ENCODE measurements around the gene CELF2.

Gene CELF2

GRCh38 chr10:11236234-11236633, 218.6 kb downstream of the CELF2 start:
- peaks cover 57% of the 10 kb centered on the region for H3K27me3 ChIP-seq (ENCODE audit: control insufficient read depth, low read length)
- no peaks in the 10 kb centered on the region for H3F3A ChIP-seq (ENCODE audit: control insufficient read depth, insufficient read depth)
- H3K4me2 ChIP-seq (ENCODE audit: low read length), result no peak overlapping the region

GRCh38 chr10:11237571-11237970, 219.9 kb downstream of the CELF2 start:
- no peak overlapping the region for H3K4me2 ChIP-seq (ENCODE audit: low read length)
- H4K20me1 ChIP-seq (ENCODE audit: control insufficient read depth, insufficient read depth, low read depth, low read length), result no peaks in the 10 kb centered on the region
- no peaks in the 10 kb centered on the region for H3K36me3 ChIP-seq (ENCODE audit: control insufficient read depth, low read length)
- H3K79me2 ChIP-seq (ENCODE audit: control insufficient read depth, low read length), result no peaks in the 10 kb centered on the region
- H3F3A ChIP-seq (ENCODE audit: control insufficient read depth, insufficient read depth), result no peaks in the 10 kb centered on the region
- no peaks in the 10 kb centered on the region for H3K9me2 ChIP-seq (replicated peaks; ENCODE audit: control insufficient read depth, low read length)
- H3K27ac ChIP-seq (ENCODE audit: low read depth, low read length), result no peak overlapping the region
- H3K27me3 ChIP-seq (ENCODE audit: control insufficient read depth, low read length), result peaks cover 63% of the 10 kb centered on the region
- peaks cover 8% of the 10 kb centered on the region for H3K4me1 ChIP-seq (ENCODE audit: control insufficient read depth, low read length)
- no peaks in the 10 kb centered on the region for H3K9me3 ChIP-seq (ENCODE audit: control insufficient read depth, insufficient read depth, low read length)
- no peak for TF ChIP-seq EZH2phosphoT487 (IDR thresholded peaks at IDR 0.05; ENCODE audit: borderline replicate concordance, low read length)
- no peak for TF ChIP-seq CTCF (IDR thresholded peaks at IDR 0.05; ENCODE audit: low read depth, low read length, poor library complexity, severe bottlenecking)
- H3K4me3 ChIP-seq (ENCODE audit: low read length), result no peak overlapping the region

More at GRCh38 chr10:11236234-11236633, 218.6 kb downstream of the CELF2 start:
- Histone ChIP-seq H3K9me2 (replicated peaks; ENCODE audit: control insufficient read depth, low read length) (no peaks in the 10 kb centered on the region), H3K4me3 (ENCODE audit: low read length) (no peak overlapping the region), H3K27ac (ENCODE audit: low read depth, low read length) (no peak overlapping the region), H3K36me3 (ENCODE audit: control insufficient read depth, low read length) (no peaks in the 10 kb centered on the region), H4K20me1 (ENCODE audit: control insufficient read depth, insufficient read depth, low read depth, low read length) (no peaks in the 10 kb centered on the region), H3K9me3 (ENCODE audit: control insufficient read depth, insufficient read depth, low read length) (no peaks in the 10 kb centered on the region), H3K79me2 (ENCODE audit: control insufficient read depth, low read length) (no peaks in the 10 kb centered on the region), H3K4me1 (ENCODE audit: control insufficient read depth, low read length) (peaks cover 2% of the 10 kb centered on the region; the same call in 1 of the 2 replicates)
- TF ChIP-seq CTCF (IDR thresholded peaks at IDR 0.05; ENCODE audit: low read depth, low read length, poor library complexity, severe bottlenecking), result no peak
- no peak for TF ChIP-seq EZH2phosphoT487 (IDR thresholded peaks at IDR 0.05; ENCODE audit: borderline replicate concordance, low read length)

GRCh38 chr10:11238893-11239292, 221.2 kb downstream of the CELF2 start:
- H3K79me2 ChIP-seq (ENCODE audit: control insufficient read depth, low read length), result no peaks in the 10 kb centered on the region
- H3K27ac ChIP-seq (ENCODE audit: low read depth, low read length), result no peak overlapping the region
- TF ChIP-seq CTCF (IDR thresholded peaks at IDR 0.05; ENCODE audit: low read depth, low read length, poor library complexity, severe bottlenecking) (no peak), EZH2phosphoT487 (IDR thresholded peaks at IDR 0.05; ENCODE audit: borderline replicate concordance, low read length) (no peak)
- H3K4me1 ChIP-seq (ENCODE audit: control insufficient read depth, low read length), result peaks cover 21% of the 10 kb centered on the region
- no peaks in the 10 kb centered on the region for H3K9me3 ChIP-seq (ENCODE audit: control insufficient read depth, insufficient read depth, low read length)
- no peaks in the 10 kb centered on the region for H4K20me1 ChIP-seq (ENCODE audit: control insufficient read depth, insufficient read depth, low read depth, low read length)
- H3K9me2 ChIP-seq (replicated peaks; ENCODE audit: control insufficient read depth, low read length), result no peaks in the 10 kb centered on the region
- no peak overlapping the region for H3K4me2 ChIP-seq (ENCODE audit: low read length)
- no peaks in the 10 kb centered on the region for H3F3A ChIP-seq (ENCODE audit: control insufficient read depth, insufficient read depth)
- H3K4me3 ChIP-seq (ENCODE audit: low read length), result no peak overlapping the region
- H3K27me3 ChIP-seq (ENCODE audit: control insufficient read depth, low read length), result peaks cover 64% of the 10 kb centered on the region
- H3K36me3 ChIP-seq (ENCODE audit: control insufficient read depth, low read length), result no peaks in the 10 kb centered on the region

Data from DOHH2 (cell line).